H1 (cell line): Measurements from ENCODE around the gene NIPAL1. TPM values are rescaled to one million over a fixed set of nuclear protein-coding genes. Genes with fewer than 3 reads are reported as not detected.

Source experiments
- BCL11A ChIP-seq, 2 experiments: IDR thresholded peaks; one replicate each; pipeline ENCODE4 v1.6.1; 2011; ENCODE audit warnings: low read depth in 2 of 2, low read length in 2 of 2, mild to moderate bottlenecking in 2 of 2
- CBX8 ChIP-seq: fragments of 300-800, 300-1000 bp; sonication (generic); IDR thresholded peaks from 2 replicates; pipeline ENCODE4 v1.7.1; 2016; ENCODE audit warnings: low read depth, low read length, borderline replicate concordance
- SRF ChIP-seq: IDR thresholded peaks from 2 replicates; pipeline ENCODE4 v1.6.1; 2011; ENCODE audit warnings: mild to moderate bottlenecking, low read depth, low read length, moderate library complexity
- TAF1 ChIP-seq: IDR thresholded peaks from 2 replicates; pipeline ENCODE4 v1.6.1; 2011; ENCODE audit warnings: mild to moderate bottlenecking, low read depth, low read length
- TAF7 ChIP-seq: optimal IDR thresholded peaks from 2 replicates; pipeline ENCODE3; 2011; ENCODE audit warnings: low read depth, mild to moderate bottlenecking, inconsistent platforms, low read length, moderate library complexity, borderline replicate concordance
- polyA plus RNA-seq, 7 experiments: library from polyadenylated mRNA; depleted of rRNA in 3 of 7; stranded (reverse) in 5 of 7; unstranded in 2 of 7; fragments of >200 nt in 5 of 7; fragments of 200-250 nt in 2 of 7; gene quantifications; 1 replicate in 5 of 7; 2 replicates in 1 of 7; 4 replicates in 1 of 7; pipeline versions ENCODE4 v1.2.1 to v1.2.3, GENCODE V29; 2011 to 2013; ENCODE audit warnings: missing spikeins in 2 of 7, mixed read lengths in 2 of 7
- total RNA-seq: library from RNA; stranded (reverse); fragmentation: NEBNext Ultra II Directional; extraction: Animal tissue kit (Norgen Biotek cat#: 25700); gene quantifications from 2 replicates; pipeline ENCODE4 v1.2.1, GENCODE V29; 2021

Gene NIPAL1
- total and polyA plus RNA-seq, 2 of the 8 experiments (the other 6 are each of a cell fraction or from before 2014, with no cell fraction given), result 1.4 to 4.9 TPM

GRCh38 chr4:48015216-48015615 lies 1.4 kb upstream of the NIPAL1 start (continued):
- TF ChIP-seq TAF7 (no peak), CBX8 (no peak), TAF1 (no peak), SRF (no peak), BCL11A (IDR thresholded peaks at IDR 0.05; ENCODE audit: low read depth in 2 of 2, low read length in 2 of 2) (no peak)
